KOPT-K1 (cell line): ENCODE measurements around the gene SGCA.

ENCODE experiments used
- H3K27ac ChIP-seq: fragments of 200-600 bp; sonication (generic); 2 replicates; pipeline ENCODE4 v1.5.1; 2016; ENCODE audit warnings: antibody characterized with exemption, mild to moderate bottlenecking, low read depth, low read length; ENCODE audit not compliant: poor library complexity, severe bottlenecking
- H3K36me3 ChIP-seq: fragments of 200-600 bp; sonication (generic); 2 replicates; pipeline ENCODE4 v1.5.1; 2017; ENCODE audit warnings: antibody characterized with exemption, mild to moderate bottlenecking, low read length, moderate library complexity; ENCODE audit not compliant: insufficient read depth
- H3K9me3 ChIP-seq: fragments of 200-600 bp; sonication (generic); 2 replicates; pipeline ENCODE4 v1.5.1; 2017; ENCODE audit warnings: antibody characterized with exemption, low read length, mild to moderate bottlenecking; ENCODE audit not compliant: insufficient read depth, poor library complexity, severe bottlenecking

The SGCA gene

DNA sequence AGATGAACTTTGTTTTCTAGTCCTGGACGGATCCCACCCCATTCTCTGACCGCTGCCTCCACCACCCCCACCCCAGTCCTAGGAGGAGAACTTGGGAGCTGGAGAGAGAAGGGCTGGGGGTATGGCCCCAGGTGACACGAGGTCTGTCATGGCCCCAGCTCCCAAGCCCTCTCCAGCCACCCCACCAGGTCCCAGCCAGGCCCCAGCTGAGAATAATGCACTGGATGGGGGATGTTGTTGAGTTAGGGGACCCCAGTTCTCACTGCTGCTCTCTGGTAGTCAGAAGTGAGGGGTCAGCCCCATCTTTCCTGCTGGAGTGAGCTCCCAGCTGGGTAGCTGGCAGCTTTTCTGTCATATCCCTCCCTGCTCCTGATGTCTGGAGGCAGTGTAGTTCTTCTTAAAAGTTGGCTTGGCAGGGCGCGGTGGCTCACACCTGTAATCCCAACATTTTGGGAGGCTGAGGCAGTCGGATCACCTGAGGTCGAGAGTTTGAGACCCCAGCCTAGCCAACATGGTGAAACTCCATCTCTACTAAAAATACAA lies 40.2 kb downstream of the SGCA start:
- H3K27ac ChIP-seq, result no peak overlapping the region
- no peaks in the 10 kb centered on the region for H3K9me3 ChIP-seq
- no peaks in the 10 kb centered on the region for H3K36me3 ChIP-seq

DNA sequence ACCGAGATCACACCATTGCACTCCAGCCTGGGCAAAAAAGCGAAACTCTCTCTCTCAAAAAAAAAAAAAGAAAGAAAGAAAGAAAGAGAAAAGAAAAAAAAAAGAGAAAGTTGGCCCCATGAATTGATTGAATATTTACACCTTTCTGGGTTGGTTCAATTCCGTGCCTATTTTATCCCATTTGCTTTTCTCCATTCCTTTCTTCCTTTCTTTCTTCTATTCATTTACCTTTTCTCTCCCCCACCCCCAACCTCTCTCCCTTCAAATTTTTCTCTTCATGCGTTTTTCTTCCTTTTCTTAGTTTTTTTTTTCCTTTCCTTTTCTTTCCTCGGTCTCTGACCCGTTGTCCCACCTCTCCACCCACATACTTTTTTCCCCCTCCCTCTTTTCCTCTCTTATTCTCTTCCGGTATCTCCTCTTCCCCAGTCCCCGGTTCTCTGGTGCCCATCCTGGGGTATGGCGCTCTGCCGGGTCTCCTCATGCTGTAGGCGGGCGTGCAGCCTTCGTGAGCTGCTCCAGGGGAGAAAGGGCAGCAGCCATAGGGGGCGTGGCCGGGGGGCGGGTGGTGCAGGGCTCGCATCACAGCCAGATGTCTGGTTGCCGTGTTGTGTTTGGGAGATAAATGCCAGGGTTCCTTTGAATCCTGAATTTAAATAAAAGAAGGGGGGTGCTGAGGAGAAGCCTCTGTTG lies 40.9 kb downstream of the SGCA start:
- no peak overlapping the region for H3K27ac ChIP-seq
- H3K9me3 ChIP-seq, result no peaks in the 10 kb centered on the region
- H3K36me3 ChIP-seq, result no peaks in the 10 kb centered on the region

DNA sequence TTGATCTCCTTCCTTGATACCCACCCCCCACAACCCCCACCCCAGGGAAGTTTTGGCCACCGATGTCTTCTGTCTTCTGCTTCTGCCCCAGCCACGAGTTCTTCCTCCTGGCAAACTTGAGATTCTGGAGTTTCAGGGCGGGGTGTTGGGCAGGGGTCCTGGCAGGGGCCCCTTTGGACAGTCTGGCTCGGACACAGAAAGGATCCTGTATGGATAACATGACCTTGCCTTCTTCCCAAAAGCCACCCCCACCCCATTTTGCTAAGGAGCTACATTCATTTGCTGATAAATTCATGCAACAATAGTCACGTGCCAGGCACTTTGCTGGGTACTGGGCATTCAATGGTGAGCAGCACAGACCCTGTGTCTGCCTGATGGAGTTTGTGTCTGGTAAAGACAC lies 41.5 kb downstream of the SGCA start:
- Histone ChIP-seq H3K9me3 (no peaks in the 10 kb centered on the region), H3K27ac (no peak overlapping the region), H3K36me3 (no peaks in the 10 kb centered on the region)

DNA sequence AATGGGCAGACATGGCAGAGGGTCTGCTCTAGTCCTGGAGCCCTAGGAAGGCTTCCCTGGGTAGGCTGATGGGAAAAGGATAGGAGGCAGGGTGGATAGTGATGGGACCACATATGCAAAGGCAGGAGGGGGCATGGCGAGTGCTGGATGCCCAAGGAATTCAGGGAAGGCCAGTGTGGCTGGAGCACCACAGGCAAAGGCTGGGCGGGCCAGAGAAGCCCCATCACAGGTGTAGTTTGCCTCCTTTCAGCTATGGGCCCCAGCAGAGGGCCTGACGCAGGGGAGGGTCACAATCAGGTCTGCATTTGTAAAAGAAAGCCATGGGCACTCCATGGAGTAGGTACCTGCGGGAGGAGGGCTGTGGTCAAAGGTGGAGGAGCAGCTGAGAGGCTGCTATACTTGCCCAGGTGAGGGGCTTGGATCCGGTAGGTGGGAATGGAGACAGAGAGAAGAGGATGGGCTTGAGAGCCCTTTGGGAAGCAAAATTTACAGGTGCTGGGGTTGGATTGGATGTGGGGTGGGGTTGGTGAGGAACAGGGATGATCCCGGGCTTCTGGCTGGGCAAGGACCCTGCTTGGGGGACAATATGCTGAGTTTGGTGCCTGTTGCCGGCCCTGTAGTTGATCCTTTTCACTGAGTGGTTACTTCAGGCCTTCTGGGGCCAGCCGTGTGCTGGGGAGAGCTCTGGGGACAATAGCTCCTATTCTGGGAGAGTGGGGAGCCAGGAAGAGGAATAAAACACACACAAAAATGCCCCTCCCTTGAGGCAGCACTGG lies 42.2 kb downstream of the SGCA start:
- H3K36me3 ChIP-seq, result no peaks in the 10 kb centered on the region
- H3K27ac ChIP-seq, result no peak overlapping the region
- no peaks in the 10 kb centered on the region for H3K9me3 ChIP-seq

GRCh38 chr17:50208611-50209061 lies 42.8 kb downstream of the SGCA start:
- Histone ChIP-seq H3K9me3 (no peaks in the 10 kb centered on the region), H3K27ac (no peak overlapping the region), H3K36me3 (no peaks in the 10 kb centered on the region)

DNA sequence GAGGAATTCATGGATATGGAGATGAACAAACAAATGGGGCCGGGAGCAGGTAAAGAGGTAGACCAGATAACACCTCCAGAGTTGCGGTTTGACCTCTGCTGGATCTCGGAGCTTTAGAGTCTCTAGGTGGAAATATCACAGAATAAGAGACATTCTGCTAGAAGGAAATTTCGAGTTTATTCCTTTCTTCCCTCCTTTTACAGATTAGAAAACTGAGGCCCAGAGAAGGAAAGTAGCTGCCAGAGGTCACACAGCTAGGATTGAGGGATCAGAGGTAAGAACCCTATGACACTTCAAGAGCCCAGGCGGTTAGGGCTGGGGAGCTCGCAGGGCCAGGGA lies 43.3 kb downstream of the SGCA start:
- H3K27ac ChIP-seq, result no peak overlapping the region
- no peaks in the 10 kb centered on the region for H3K36me3 ChIP-seq
- no peaks in the 10 kb centered on the region for H3K9me3 ChIP-seq

- Histone ChIP-seq H3K27ac (no peak overlapping the region), H3K36me3 (no peaks in the 10 kb centered on the region), H3K9me3 (no peaks in the 10 kb centered on the region)
Measured at GRCh38 chr17:50209472-50210239, 43.9 kb downstream of the SGCA start.

- no peaks in the 10 kb centered on the region for H3K36me3 ChIP-seq
- H3K27ac ChIP-seq, result no peak overlapping the region
- H3K9me3 ChIP-seq, result no peaks in the 10 kb centered on the region
Measured at GRCh38 chr17:50210240-50211225, 44.7 kb downstream of the SGCA start.

DNA sequence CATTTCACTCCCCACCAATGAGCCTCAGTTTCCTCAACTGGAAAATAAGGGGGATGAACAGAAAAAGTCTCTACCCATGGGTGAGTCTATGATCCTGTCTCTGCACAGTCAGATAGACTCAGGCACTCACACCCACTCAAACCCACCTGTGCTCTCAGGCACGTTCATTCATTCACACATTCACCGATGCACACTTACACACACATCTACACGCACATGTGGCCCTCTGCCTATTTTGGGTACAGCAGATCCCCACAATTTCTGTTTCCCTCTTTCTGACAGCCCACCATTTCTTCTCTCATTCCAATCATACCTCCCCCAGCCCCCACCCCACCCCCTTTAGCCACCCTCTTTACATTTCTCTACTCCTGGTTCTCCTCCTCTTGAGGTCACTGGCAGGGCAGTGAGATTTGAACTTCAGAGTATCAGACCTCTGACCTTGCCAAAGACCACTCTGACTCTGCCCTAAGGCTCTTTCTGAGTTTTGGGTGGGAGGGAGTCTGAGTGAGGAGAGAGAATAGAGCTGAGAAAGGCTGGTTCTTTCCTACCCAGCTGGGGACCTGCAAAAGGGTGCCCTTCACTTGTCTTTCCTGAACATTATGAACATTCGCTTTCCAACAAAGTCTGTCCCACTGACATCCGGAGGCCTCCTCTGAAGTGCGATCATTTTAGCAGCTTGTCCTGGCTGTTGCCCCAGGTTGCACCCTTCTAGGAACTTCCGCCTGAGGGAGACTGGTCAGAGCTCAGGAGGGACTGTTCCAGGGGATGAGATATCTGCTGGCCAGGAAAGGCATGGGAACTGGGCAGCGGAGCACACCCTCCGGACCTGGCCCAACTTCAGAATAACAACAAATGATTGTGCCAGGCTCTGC lies 45.7 kb downstream of the SGCA start:
- Histone ChIP-seq H3K36me3 (no peaks in the 10 kb centered on the region), H3K9me3 (no peaks in the 10 kb centered on the region), H3K27ac (no peak overlapping the region)

GRCh38 chr17:50212121-50212843 lies 46.5 kb downstream of the SGCA start:
- Histone ChIP-seq H3K27ac (no peak overlapping the region), H3K36me3 (no peaks in the 10 kb centered on the region), H3K9me3 (no peaks in the 10 kb centered on the region)

GRCh38 chr17:50213026-50214022 lies 47.5 kb downstream of the SGCA start:
- no peak overlapping the region for H3K27ac ChIP-seq
- H3K9me3 ChIP-seq, result no peaks in the 10 kb centered on the region
- H3K36me3 ChIP-seq, result no peaks in the 10 kb centered on the region
